Endometrial microvascular endothelial cells (primary cell): ENCODE measurements around the gene RNGTT. TPM values are rescaled to one million over a fixed set of nuclear protein-coding genes. Genes with fewer than 3 reads are reported as not detected.

Experiments used
- in situ Hi-C: cut with HindIII; loops from 2 replicates; pipeline ENCODE4 v1.10.0; 2017; ENCODE audit warnings: low sequenced_read_pairs, low pct_unique_long_range_greater_than_20kb; ENCODE audit errors: inconsistent ontology term
- total RNA-seq: library from RNA; depleted of rRNA; stranded (reverse); fragments of >200 nt; gene quantifications from one replicate; pipeline ENCODE4 v1.2.3, GENCODE V29; 2015; ENCODE audit errors: inconsistent ontology term

RNGTT gene
- total RNA-seq, 1 donor from 2014 or later = 15.0 TPM

GRCh38 chr6:88561034-88561953 lies 402.1 kb downstream of the RNGTT start:
- in situ Hi-C loops = no loop called here

Other genes with a start within 250 kb of the RNGTT start
- 40.2 TPM for gene PNRC1, start 117.1 kb upstream of the RNGTT start, total RNA-seq
- gene SRSF12, start 154.5 kb upstream of the RNGTT start, total RNA-seq = 0.09 TPM
- gene PM20D2, start 182.4 kb upstream of the RNGTT start, total RNA-seq = 15.2 TPM